ENCODE results near the gene TTC24. TPM values are rescaled to one million over a fixed set of nuclear protein-coding genes. Genes with fewer than 3 reads are reported as not detected.

TTC24 gene
- total RNA-seq, 1 donor from 2014 or later, result 19.6 TPM

DNA sequence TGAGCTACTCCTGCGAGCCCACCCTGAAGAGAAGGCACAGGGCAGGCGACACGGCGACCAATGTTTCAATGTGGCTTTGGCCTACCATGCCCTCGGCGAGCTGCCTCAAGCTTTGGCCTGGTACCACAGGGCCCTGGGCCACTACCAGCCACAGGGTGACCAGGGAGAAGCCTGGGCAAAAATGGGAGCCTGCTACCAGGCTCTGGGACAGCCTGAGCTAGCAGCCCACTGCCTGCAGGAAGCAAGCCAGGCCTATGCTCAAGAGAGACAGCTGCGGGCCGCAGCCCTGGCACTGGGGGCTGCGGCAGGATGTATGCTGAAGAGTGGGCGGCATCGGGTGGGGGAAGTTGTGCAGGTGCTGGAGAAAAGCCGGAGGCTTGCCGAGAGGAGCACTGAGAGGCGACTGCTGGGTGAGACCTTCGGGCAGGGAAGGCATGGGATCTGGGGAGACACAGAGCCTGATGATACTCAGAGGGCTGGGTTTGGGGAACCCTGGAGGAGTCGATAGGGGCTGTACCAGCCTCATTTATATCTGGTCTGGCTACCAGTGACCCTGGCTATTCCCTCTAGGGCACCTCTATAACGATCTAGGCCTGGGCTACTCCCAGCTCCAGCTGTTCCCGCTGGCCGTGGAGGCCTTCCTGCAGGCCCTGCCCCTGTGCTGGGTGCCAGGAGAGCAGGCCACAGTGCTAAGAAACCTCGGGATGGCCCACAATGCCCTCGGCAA lies 2.3 kb downstream of the TTC24 start:
- ATAC-seq (ENCODE audit: low read depth) (peak; percentile 72), DNase-seq (peak; percentile 47)
- H3K9me3 Mint-ChIP-seq, result no peaks in the 10 kb centered on the region
- peaks cover 33% of the 10 kb centered on the region for H3K4me1 Mint-ChIP-seq
- peak overlapping the region; percentile 99 for H3K27ac Mint-ChIP-seq
- ChIA-PET CTCF (interaction anchor here (0.8 to 3.2 kb wide), 15 partner anchors 11 to 196 kb away, joined by 3 to 18 read pairs (median 4); partner anchors contain the start of gene NAXE), POLR2A (interaction anchor here (0.6 to 4.7 kb wide), 19 partner anchors 10 to 574 kb away, joined by 3 to 90 read pairs (median 7); partner anchors contain the start of genes IQGAP3, MEF2D and NAXE)
- H3K36me3 Mint-ChIP-seq (ENCODE audit: low read depth), result peaks cover 7% of the 10 kb centered on the region
- TF ChIP-seq CTCF (IDR thresholded peaks at IDR 0.05), result no peak
- H3K4me3 Mint-ChIP-seq, result peak overlapping the region; percentile 88
- H3K27me3 Mint-ChIP-seq, result no peaks in the 10 kb centered on the region
- intact Hi-C loops (cut with micrococcal nuclease), result loop anchor here (1.0 to 5.0 kb wide), 2 partner anchors 9 to 40 kb away; partner anchors contain the start of gene NAXE

DNA sequence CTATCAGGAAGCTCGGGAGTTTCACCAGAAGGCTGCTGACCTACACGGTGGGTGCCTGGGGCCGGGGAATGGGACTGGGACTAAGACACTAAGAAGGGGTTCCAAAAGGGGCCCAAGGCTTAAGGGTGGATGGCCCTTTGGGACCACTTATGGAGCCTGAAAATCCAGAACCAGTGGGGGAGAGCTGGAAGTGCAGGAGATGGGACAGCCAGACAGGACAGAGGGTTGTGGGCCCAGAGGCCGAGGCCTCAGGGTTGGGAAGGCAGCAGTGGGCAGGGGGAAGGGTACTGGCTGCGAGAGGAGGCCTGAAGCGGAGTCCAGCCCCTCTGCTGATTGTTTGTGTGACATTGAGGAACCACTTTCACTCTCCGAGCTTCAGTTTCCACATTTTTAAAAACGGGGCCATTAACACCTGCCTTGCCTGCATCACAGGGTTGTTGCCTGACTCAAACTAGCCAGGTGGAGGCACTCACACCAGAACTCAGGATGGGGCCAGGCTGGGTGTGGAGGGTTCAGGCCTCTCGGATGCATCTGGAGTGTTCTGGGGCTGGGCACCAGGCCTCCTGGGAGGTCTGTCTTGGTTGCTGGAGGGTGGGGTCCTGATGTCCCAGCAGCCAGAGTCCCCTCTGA lies 3.0 kb downstream of the TTC24 start:
- Mint-ChIP-seq H3K36me3 (ENCODE audit: low read depth) (peaks cover 8% of the 10 kb centered on the region), H3K4me1 (peaks cover 33% of the 10 kb centered on the region), H3K4me3 (peak overlapping the region; percentile 88), H3K27ac (peak overlapping the region; percentile 99), H3K9me3 (no peaks in the 10 kb centered on the region), H3K27me3 (no peaks in the 10 kb centered on the region)
- peak; percentile 34 for ATAC-seq (ENCODE audit: low read depth)
- intact Hi-C loops (cut with micrococcal nuclease), result loop anchor here (1.0 to 5.0 kb wide), 2 partner anchors 9 to 40 kb away; partner anchors contain the start of gene NAXE
- no peak for TF ChIP-seq CTCF (IDR thresholded peaks at IDR 0.05)
- no peak for DNase-seq
- POLR2A ChIA-PET, result interaction anchor here (0.6 to 4.7 kb wide), 17 partner anchors 9 to 574 kb away, joined by 3 to 90 read pairs (median 7); partner anchors contain the start of genes IQGAP3, MEF2D and NAXE
- CTCF ChIA-PET, result interaction anchor here (0.8 to 3.2 kb wide), 14 partner anchors 10 to 196 kb away, joined by 3 to 18 read pairs (median 4); partner anchors contain the start of gene NAXE

DNA sequence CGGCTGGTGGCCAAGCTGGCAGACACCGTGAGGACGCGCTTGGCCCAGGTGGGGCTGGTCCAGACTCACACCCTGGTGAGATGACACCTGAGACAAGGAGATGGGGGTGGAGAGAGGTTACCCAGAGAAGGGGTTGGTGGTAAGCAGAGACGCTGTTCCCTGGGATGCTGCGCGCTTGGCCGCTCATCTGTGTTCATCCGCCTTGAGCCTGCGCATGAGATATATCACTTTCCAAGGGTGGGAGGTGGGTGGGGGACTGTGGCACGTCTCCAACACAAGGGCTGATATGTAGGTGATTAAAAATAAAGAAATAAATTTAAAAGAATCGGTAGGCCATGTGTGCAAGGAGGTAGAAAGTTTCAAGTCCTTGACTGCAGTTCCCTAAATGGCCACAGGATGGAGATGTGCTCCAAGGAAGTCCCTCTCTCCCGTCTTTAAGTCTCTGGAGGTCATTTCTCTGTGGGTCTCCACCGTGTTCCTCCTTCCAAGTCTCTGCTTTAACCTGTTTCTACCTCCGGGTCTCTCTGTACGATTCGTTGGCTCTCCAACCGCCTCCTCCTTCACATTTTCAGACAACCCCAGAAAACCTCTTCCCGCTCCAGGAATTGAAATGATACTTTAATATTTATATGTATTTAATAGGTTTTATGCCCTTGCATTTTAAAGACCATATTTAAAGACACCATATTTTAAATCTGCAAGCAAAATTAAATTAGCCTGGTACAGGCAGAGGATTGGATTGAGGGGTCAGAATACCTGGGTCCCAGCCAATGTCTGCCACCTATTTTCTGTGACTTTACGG lies 4.5 kb downstream of the TTC24 start:
- ATAC-seq (ENCODE audit: low read depth) (peak; percentile 54), DNase-seq (no peak)
- Mint-ChIP-seq H3K36me3 (ENCODE audit: low read depth) (peaks cover 8% of the 10 kb centered on the region), H3K27me3 (no peaks in the 10 kb centered on the region), H3K9me3 (no peaks in the 10 kb centered on the region), H3K4me3 (peak overlapping the region; percentile 53), H3K4me1 (peaks cover 33% of the 10 kb centered on the region), H3K27ac (peak overlapping the region; percentile 99)
- POLR2A ChIA-PET, result interaction anchor here (1.0 to 3.8 kb wide), 3 partner anchors 8 to 83 kb away, joined by 14 to 90 read pairs (median 26); partner anchors contain the start of genes MEF2D and NAXE
- TF ChIP-seq CTCF (IDR thresholded peaks at IDR 0.05), result no peak
- intact Hi-C loops (cut with micrococcal nuclease), result loop anchor here (1.0 to 5.0 kb wide), 7 partner anchors 24 to 127 kb away; no protein-coding TSS in a partner anchor
- CTCF ChIA-PET, result interaction anchor here (0.7 to 2.8 kb wide), 3 partner anchors 24 to 198 kb away, joined by 5 to 15 read pairs (median 14); no protein-coding TSS in a partner anchor

GRCh38 chr1:156584813-156585212 lies 5.3 kb downstream of the TTC24 start:
- Mint-ChIP-seq H3K4me1 (peaks cover 33% of the 10 kb centered on the region), H3K27ac (no peak overlapping the region), H3K27me3 (no peaks in the 10 kb centered on the region), H3K4me3 (no peak overlapping the region), H3K9me3 (no peaks in the 10 kb centered on the region), H3K36me3 (ENCODE audit: low read depth) (peaks cover 8% of the 10 kb centered on the region)
- no peak for TF ChIP-seq CTCF (IDR thresholded peaks at IDR 0.05)
- ATAC-seq (ENCODE audit: low read depth), result no peak
- ChIA-PET POLR2A (interaction anchor here (0.8 kb wide), 1 partner anchor 104 kb away, joined by 3 read pairs; no protein-coding TSS in a partner anchor), CTCF (interaction anchor here (2.8 kb wide), 1 partner anchor 24 kb away, joined by 15 read pairs; no protein-coding TSS in a partner anchor)
- DNase-seq, result no peak
- intact Hi-C loops (cut with micrococcal nuclease), result loop anchor here (1.0 to 5.0 kb wide), 7 partner anchors 23 to 128 kb away; no protein-coding TSS in a partner anchor

Measured in activated B cell treated with CpG ODN at 0.5 μM for 24 hours (primary cell).